Right atrium auricular region (tissue), 2 donors: ENCODE results near the gene NCOA7. TPM values are rescaled to one million over a fixed set of nuclear protein-coding genes. Genes with fewer than 3 reads are reported as not detected.

ENCODE experiments used
- DNase-seq: peaks from one replicate; pipeline ENCODE4 v3.0.0-alpha.2; 2019; ENCODE audit warnings: low spot score
- H3K27ac ChIP-seq, 2 donors: fragments of 200-600 bp; sonication (generic); 1 replicate in 1 of 2; 2 replicates in 1 of 2; pipeline ENCODE4 v1.5.1; 2016 to 2019
- H3K27me3 ChIP-seq, 2 donors: fragments of 200-600 bp; sonication (generic); one replicate each; pipeline versions ENCODE4 v1.5.1 to v1.6.0; 2017 to 2019
- H3K36me3 ChIP-seq: fragments of 200-600 bp; sonication (generic); one replicate; pipeline ENCODE4 v1.5.1; 2016
- H3K4me1 ChIP-seq, 2 donors: fragments of 200-600 bp; sonication (generic); one replicate each; pipeline versions ENCODE4 v1.5.1 to v1.6.0; 2017 to 2019
- H3K4me3 ChIP-seq, 2 donors: fragments of 200-600 bp; sonication (generic); 1 replicate in 1 of 2; 2 replicates in 1 of 2; pipeline ENCODE4 v1.5.1; 2017 to 2019; ENCODE audit warnings: mild to moderate bottlenecking in 1 of 2, moderate library complexity in 1 of 2
- H3K9me3 ChIP-seq, 2 donors: fragments of 200-600 bp; sonication (generic); one replicate each; pipeline ENCODE4 v1.5.1; 2019
- total RNA-seq, 2 donors: library from RNA; depleted of rRNA; stranded (reverse); fragments of >200 nt; gene quantifications; one replicate each; pipeline ENCODE4 v1.1.0, GENCODE V29; 2016
- TF ChIP-seq, protein P1 (sequence below), 2 donors: fragments of 200-600 bp; sonication (generic); IDR thresholded peaks; one replicate each; pipeline ENCODE4 v1.5.1; 2019; ENCODE audit warnings: antibody characterized with exemption in 2 of 2

NCOA7 gene
- total RNA-seq, 2 donors from 2014 or later: 12.2 to 12.7 TPM

DNA sequence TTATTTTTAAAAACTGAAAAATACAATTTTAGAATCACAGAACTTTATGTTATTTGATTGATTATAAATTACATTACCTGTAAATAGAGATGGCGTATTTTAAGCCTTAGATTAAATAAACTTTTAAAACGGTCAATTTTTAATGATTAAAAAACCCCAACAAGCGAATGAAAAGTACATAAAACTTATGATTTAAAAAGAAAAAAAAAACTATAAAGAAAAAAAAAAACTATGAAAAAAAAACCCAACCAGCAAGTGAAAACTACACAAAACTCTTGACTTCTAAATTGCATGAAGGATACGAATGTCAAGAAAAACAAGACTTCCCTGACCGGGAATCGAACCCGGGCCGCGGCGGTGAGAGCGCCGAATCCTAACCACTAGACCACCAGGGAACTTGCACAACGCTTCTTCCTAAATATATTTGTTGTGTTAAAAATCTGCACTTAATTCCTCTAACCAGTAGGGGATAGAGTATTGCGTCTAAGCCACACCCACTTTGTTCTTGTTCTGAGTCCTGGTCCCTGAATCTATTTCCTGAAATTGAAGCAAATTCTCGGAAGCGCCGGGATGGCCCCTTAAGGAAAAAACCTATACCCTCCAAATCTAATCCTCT, 10.7 kb upstream of the NCOA7 start:
- Histone ChIP-seq H3K27me3 (no peaks in the 10 kb centered on the region), H3K4me1 (peaks cover 0 to 8% of the 10 kb centered on the region in 2 donors), H3K27ac (peak overlapping the region; percentile 93 to 97), H3K36me3 (no peaks in the 10 kb centered on the region), H3K4me3 (peak overlapping the region; percentile 54 to 65), H3K9me3 (no peaks in the 10 kb centered on the region)
- TF ChIP-seq, protein P1, sequence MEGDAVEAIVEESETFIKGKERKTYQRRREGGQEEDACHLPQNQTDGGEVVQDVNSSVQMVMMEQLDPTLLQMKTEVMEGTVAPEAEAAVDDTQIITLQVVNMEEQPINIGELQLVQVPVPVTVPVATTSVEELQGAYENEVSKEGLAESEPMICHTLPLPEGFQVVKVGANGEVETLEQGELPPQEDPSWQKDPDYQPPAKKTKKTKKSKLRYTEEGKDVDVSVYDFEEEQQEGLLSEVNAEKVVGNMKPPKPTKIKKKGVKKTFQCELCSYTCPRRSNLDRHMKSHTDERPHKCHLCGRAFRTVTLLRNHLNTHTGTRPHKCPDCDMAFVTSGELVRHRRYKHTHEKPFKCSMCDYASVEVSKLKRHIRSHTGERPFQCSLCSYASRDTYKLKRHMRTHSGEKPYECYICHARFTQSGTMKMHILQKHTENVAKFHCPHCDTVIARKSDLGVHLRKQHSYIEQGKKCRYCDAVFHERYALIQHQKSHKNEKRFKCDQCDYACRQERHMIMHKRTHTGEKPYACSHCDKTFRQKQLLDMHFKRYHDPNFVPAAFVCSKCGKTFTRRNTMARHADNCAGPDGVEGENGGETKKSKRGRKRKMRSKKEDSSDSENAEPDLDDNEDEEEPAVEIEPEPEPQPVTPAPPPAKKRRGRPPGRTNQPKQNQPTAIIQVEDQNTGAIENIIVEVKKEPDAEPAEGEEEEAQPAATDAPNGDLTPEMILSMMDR (IDR thresholded peaks at IDR 0.05): no peak
- peak; percentile 97 for DNase-seq

DNA sequence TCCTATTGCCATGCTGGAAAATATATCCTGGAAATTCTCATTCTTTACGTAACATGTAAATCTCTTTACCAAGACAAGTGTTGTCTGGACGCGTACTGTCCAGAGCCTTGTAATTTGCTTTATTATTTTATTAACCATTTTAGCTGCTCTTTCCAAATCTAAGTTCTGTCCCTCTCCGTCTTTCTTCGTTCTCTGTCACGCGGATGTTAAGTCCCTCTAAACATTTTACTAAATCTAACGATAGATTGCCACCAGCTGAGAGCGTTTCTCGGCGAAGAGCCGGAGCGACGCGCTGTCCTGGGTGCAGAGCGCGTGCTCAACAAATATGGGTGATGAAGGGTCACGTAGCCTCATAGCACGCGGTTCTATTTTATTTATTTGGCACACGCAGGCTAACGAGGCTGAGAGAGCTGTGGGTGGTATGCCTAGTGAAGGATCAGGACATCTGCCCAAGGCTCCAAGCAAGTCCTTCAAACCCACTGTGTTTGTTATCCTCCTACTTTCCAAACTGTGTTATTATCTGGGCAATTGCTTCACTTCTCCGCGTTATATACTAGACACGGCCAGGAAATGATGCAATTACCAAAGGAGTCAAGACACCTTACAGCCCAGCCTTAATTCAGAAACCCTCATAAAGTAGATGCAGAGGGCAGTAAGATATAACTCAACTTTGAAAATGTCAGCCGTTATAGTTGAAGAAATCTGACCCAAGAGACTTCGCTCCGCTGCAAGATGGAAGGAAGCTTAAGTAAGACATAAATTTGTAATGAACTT, 10.0 kb upstream of the NCOA7 start:
- Histone ChIP-seq H3K27me3 (no peaks in the 10 kb centered on the region), H3K4me3 (peak overlapping the region; percentile 54 to 65), H3K9me3 (no peaks in the 10 kb centered on the region), H3K36me3 (no peaks in the 10 kb centered on the region), H3K27ac (peak overlapping the region; percentile 93 to 97), H3K4me1 (peaks cover 0 to 8% of the 10 kb centered on the region in 2 donors)
- peak; percentile 68 for DNase-seq
- TF ChIP-seq, protein P1 (IDR thresholded peaks at IDR 0.05): no peak

DNA sequence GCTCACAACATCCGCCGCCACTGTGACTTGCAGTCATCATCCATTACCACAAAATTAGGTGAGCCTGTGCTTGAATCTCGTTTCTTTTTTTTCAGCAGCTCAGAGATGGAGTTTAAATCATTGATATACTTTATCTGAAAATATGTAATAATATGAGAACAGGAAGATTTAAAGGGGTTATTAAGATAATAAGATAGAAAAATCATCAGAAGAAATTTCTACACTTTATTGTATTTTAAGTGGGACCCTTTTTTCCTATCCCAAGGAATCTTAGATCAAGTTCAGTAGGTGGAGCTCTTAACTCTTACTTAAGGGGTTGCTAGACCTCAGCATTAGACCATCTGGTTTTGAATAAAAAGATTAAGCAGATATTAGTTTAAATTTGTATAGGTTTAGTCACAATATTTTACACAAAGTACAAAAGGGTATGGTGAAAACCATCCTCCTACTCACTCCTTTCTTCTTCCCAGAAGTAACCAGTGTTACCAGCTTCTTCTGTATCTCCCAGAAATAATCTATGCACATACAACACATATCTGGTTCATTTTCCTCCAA, 9.4 kb upstream of the NCOA7 start:
- DNase-seq: no peak
- Histone ChIP-seq H3K4me1 (peaks cover 0 to 8% of the 10 kb centered on the region in 2 donors), H3K4me3 (peak overlapping the region; percentile 54 to 65), H3K27ac (peak overlapping the region; percentile 93 to 97), H3K9me3 (no peaks in the 10 kb centered on the region), H3K36me3 (no peaks in the 10 kb centered on the region), H3K27me3 (no peaks in the 10 kb centered on the region)
- TF ChIP-seq, protein P1 (IDR thresholded peaks at IDR 0.05): peak in 1 of 2 donors; percentile 24

DNA sequence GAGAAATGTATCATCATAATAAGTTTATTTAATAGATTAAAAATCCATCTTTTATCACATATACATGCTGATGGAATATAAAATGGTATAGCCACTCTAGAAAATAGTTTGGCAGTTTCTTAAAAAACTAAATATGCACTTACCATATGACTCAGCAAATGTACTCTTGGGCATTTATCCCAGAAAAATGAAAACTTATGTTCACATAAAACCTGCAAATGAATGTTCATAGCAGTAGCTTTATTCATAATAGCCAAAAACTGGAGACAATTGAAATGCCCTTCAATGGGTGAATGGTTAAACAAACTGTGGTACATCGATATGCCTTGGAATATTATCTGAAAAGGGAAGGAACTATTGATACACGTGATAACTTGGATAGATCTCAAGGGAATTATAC, 6.4 kb upstream of the NCOA7 start:
- no peak for DNase-seq
- Histone ChIP-seq H3K27ac (no peak overlapping the region), H3K4me3 (no peak overlapping the region), H3K36me3 (no peaks in the 10 kb centered on the region), H3K27me3 (no peaks in the 10 kb centered on the region), H3K4me1 (peaks cover 0 to 13% of the 10 kb centered on the region in 2 donors), H3K9me3 (no peaks in the 10 kb centered on the region)
- TF ChIP-seq, protein P1 (IDR thresholded peaks at IDR 0.05): no peak

DNA sequence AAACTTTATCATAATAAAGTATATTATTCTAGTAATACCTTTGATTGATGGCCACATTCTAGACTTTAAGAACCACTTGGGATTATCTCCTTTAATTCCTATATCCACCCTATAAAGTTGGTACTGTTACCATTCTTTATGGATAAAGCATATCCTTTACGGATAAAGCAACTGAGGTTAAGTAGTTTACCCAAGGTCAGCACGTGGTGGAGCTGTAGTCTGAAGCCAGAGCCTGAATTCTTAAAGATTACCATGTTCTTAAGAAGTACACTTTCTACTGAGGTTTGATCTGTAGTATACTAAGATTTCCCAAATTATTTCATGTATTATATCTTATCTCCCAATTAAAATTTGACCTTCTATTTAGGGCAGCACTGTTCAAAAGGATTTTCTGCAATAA, 3.0 kb upstream of the NCOA7 start:
- Histone ChIP-seq H3K27me3 (no peaks in the 10 kb centered on the region), H3K36me3 (no peaks in the 10 kb centered on the region), H3K9me3 (no peaks in the 10 kb centered on the region), H3K4me1 (peaks cover 0 to 21% of the 10 kb centered on the region in 2 donors), H3K27ac (no peak overlapping the region), H3K4me3 (no peak overlapping the region)
- DNase-seq: no peak
- TF ChIP-seq, protein P1 (IDR thresholded peaks at IDR 0.05): peak in 1 of 2 donors; percentile 56
